NCI-H128 (cell line): Measurements from ENCODE around the gene ABCG4.

ENCODE experiments used
- DNase-seq: peaks from one replicate; lab custom pipeline; 2025; ENCODE audit not compliant: unreplicated experiment; lab: John Stamatoyannopoulos, UW

ABCG4 gene

DNA sequence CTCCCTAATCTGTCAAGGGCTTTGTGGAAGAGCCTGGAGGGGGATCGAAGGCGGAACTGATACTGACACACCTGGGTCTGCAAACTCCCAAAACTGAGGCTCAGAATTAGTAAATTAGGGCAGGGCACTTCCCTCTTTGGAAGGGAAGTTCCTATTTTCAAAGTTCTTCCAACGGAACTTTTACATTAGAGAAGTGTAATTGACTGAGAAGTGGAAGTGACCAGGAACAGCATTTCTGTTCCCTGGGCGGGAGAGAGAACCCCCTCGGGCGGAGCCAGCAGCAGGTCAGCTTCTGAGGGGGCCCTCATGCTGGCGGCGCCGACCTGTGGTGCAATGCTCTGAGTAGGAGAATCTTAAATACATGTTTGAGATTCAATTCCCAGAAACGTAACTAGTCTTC, 56.2 kb downstream of the ABCG4 start:
- no peak for DNase-seq

DNA sequence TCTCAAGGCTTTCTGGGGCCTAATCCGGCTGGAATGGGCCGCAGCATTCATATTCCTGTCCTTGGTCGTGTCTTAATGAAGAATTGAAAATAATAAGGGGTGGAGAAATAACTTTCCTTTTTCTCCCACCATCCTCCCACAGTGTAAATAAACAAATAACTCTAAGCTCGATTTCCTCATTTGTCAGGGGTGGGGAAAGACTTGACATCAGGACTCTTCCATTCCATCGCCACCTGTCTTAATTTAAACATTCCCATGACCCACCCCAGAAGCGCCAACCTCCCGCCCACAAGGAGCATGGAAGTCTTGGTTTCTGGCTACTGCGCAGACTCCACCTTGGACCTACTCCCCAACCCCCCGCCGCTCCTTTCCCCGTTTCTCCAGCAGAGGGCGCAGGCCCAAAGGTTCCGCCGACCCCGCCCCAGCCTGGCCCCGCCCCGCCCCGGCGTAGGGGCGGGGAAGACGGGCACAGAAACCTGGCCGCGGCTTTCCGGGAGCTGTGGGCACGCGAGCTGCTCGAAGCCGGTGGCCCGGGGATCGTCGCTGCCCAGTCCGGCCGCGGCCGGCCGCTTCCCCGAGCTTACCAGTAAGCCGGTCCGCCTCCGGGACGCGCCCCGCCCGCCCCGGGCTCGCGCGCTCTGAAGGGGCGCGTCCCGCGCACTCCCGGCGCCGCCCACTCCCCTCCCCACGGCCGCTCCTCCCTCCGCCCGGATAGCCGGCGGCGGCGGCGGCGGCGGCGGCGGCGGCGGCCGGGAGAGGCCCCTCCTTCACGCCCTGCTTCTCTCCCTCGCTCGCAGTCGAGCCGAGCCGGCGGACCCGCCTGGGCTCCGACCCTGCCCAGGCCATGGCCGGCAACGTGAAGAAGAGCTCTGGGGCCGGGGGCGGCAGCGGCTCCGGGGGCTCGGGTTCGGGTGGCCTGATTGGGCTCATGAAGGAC, 57.0 kb downstream of the ABCG4 start, which contains the start of gene CBL:
Gene CBL, plus strand, starts transcription at position 766 of the 937 bp plus-strand sequence. Its CDS starts 79 bp downstream, at position 845.
- DNase-seq, result peak; percentile 62

DNA sequence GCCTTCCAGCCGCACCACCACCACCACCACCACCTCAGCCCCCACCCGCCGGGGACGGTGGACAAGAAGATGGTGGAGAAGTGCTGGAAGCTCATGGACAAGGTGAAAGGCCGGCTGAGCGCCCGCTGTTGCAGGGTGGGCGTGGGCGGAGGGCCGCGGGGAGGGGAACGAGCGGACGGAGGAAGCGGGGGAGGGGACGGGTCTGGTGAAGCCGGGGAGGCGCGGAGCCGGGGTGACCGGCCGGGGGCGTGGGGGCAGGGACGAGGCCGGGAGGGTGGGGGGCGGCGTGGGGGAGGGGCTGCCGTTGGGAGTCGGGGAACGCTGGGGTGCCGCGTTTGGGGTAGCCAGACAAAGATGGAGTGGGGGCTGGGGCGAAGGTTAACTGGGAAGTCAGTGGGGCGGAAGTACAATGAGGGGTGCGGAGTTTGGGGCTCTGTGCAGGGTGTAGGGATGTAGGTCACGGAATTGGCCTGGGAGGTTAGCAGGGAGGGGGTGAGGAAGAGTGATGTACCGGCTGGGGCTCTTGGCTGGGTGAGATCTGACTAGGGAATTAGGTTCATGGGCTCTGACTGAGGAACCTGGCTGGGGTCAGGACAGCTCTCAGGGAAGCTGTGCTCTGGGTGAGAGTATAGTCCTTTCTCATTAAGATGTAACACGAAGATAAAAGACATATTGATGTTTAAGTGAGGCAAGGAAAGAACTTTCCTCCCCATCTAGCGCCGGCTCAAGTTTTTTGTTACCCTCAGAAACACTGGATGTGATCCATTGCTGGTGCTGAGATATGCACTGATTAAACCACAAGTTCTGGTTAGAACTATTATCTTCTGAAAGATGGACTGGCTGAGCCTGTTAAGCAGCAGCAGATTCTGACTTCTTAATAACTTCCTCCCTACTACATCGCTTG, 57.9 kb downstream of the ABCG4 start:
- DNase-seq, result no peak

DNA sequence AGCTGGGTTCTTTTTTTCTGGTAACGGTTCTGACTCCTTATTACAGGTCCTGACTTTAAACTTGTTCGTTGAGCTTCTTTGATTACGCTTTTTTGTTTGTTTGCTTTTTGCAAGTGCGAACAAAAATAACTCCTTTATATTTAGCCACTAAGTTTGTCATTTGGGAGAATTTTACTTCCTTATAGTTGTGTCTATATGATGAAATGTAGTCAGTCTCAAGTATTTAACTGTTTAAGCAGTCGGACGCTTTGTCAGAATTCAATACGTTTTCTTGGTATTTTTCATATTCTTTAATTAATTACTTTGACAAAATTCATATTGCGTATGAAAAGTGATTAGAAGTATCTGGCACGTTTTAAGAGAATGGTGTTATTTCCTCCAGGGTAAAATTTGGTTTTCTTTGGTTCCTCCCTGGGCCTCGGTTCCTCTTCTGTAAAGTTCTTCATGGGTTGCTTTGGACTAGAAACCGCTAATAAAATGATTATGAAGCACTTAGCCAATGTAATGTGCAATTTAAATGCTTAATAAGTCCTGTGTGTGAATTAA, 58.6 kb downstream of the ABCG4 start:
- no peak for DNase-seq

DNA sequence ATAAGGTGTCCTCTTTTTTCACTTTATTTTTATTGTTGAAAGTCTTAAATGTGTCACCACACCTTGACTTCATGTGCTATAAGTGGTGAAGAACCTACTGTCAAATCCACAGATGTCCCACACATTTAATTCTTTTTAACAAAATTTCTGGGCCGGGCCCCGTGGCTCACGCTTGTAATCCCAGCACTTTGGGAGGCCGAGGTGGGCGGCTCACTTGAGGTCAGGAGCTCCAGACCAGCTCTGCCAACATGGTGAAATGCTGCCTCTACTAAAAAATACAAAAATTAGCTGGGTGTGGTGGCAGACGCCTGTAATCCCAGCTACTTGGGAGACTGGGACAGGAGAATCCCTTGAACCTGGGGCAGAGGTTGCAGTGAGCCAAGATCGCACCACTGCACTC, 60.3 kb downstream of the ABCG4 start:
- DNase-seq, result no peak

DNA sequence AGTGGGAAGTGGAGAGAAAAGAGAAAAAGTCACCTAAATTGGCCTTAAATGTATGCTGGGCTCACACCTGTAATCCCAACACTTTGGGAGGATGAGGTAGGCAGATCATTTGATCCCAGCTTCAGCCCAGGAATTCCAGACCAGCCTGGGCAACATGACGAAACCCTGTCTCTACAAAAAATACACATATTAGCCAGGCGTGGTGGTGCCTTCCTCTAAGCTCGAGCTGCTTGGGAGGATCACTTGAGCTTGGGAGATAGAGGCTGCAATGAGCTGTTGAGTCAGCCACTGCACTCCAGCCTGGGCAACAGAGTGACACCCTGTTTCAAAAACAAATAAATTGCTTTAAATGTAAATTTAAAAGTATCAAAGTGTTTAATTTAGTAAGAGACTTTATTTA, 61.2 kb downstream of the ABCG4 start:
- no peak for DNase-seq
